H9 (cell line): Measurements from ENCODE around the gene IMPDH2. TPM values are rescaled to one million over a fixed set of nuclear protein-coding genes. Genes with fewer than 3 reads are reported as not detected.

Experiments
- DNase-seq: peaks from one replicate; pipeline ENCODE4 v3.0.0-alpha.2; 2017
- H2AFZ ChIP-seq: one replicate; pipeline ENCODE4 v1.6.1; 2013; ENCODE audit warnings: mild to moderate bottlenecking, low read length, control low read depth, moderate library complexity
- H2AK5ac ChIP-seq: 2 replicates; pipeline ENCODE4 v1.6.1; 2013; ENCODE audit warnings: low read length, control low read depth, mixed read lengths; ENCODE audit not compliant: insufficient read length
- H2BK120ac ChIP-seq: one replicate; pipeline ENCODE4 v1.6.1; 2013; ENCODE audit warnings: low read depth, mild to moderate bottlenecking, low read length, control low read depth, inconsistent platforms; ENCODE audit not compliant: poor library complexity, severe bottlenecking
- H2BK12ac ChIP-seq: 2 replicates; pipeline ENCODE4 v1.6.1; 2013; ENCODE audit warnings: low read length, control low read depth, mixed read lengths, low read depth; ENCODE audit not compliant: insufficient read length
- H2BK15ac ChIP-seq: 2 replicates; pipeline ENCODE4 v1.6.1; 2013; ENCODE audit warnings: low read depth, low read length, control low read depth
- H2BK20ac ChIP-seq: one replicate; pipeline ENCODE4 v1.6.1; 2013; ENCODE audit warnings: low read depth, mild to moderate bottlenecking, low read length, control low read depth, inconsistent platforms; ENCODE audit not compliant: poor library complexity, severe bottlenecking
- H2BK5ac ChIP-seq: 2 replicates; pipeline ENCODE4 v1.6.1; 2013; ENCODE audit warnings: low read length, control low read depth, mixed read lengths; ENCODE audit not compliant: insufficient read length
- H3K14ac ChIP-seq: 2 replicates; pipeline ENCODE4 v1.6.1; 2013; ENCODE audit warnings: low read length, control low read depth; ENCODE audit not compliant: insufficient read depth
- H3K18ac ChIP-seq: 2 replicates; pipeline ENCODE4 v1.6.1; 2013; ENCODE audit warnings: low read depth, mild to moderate bottlenecking, mixed read lengths, low read length, control low read depth; ENCODE audit not compliant: insufficient read length
- H3K23ac ChIP-seq: 2 replicates; pipeline ENCODE4 v1.6.1; 2013; ENCODE audit warnings: low read length, control low read depth, mixed read lengths, low read depth; ENCODE audit not compliant: insufficient read length
- H3K23me2 ChIP-seq: 2 replicates; pipeline ENCODE4 v1.6.1; 2013; ENCODE audit warnings: low read depth, mild to moderate bottlenecking, mixed read lengths, low read length, control low read depth; ENCODE audit not compliant: insufficient read length, poor library complexity, severe bottlenecking
- H3K27ac ChIP-seq: 2 replicates; pipeline ENCODE4 v1.5.1; 2013; ENCODE audit warnings: low read length, control low read depth, mixed read lengths, low read depth; ENCODE audit not compliant: insufficient read length
- H3K27me3 ChIP-seq: 2 replicates; pipeline ENCODE4 v1.6.1; 2013; ENCODE audit warnings: low read length, control low read depth, inconsistent platforms; ENCODE audit not compliant: insufficient read depth
- H3K4ac ChIP-seq: 2 replicates; pipeline ENCODE4 v1.6.1; 2013; ENCODE audit warnings: low read depth, mild to moderate bottlenecking, control low read depth, inconsistent platforms, low read length, moderate library complexity
- H3K4me1 ChIP-seq: 2 replicates; pipeline ENCODE4 v1.6.1; 2013; ENCODE audit warnings: low read length, control low read depth, inconsistent platforms; ENCODE audit not compliant: insufficient read depth
- H3K4me2 ChIP-seq: 2 replicates; pipeline ENCODE4 v1.6.1; 2013; ENCODE audit warnings: low read length, control low read depth, mixed read lengths; ENCODE audit not compliant: insufficient read length, insufficient read depth
- H3K56ac ChIP-seq: 2 replicates; pipeline ENCODE4 v1.6.1; 2013; ENCODE audit warnings: low read depth, mild to moderate bottlenecking, mixed read lengths, low read length, control low read depth; ENCODE audit not compliant: insufficient read length
- H3K79me1 ChIP-seq: 2 replicates; pipeline ENCODE4 v1.6.1; 2013; ENCODE audit warnings: low read depth, mild to moderate bottlenecking, moderate library complexity, low read length, control low read depth, inconsistent platforms; ENCODE audit not compliant: insufficient read depth, poor library complexity, severe bottlenecking
- H3K79me2 ChIP-seq: 2 replicates; pipeline ENCODE4 v1.6.1; 2013; ENCODE audit warnings: low read length, control low read depth, inconsistent platforms; ENCODE audit not compliant: insufficient read depth
- H3K9ac ChIP-seq: 2 replicates; pipeline ENCODE4 v1.6.1; 2013; ENCODE audit warnings: low read length, control low read depth, mixed read lengths; ENCODE audit not compliant: insufficient read length; ENCODE audit errors: extremely low read depth
- H3K9me3 ChIP-seq: one replicate; pipeline ENCODE4 v1.6.1; 2013; ENCODE audit warnings: low read depth, low read length, inconsistent platforms; ENCODE audit not compliant: control insufficient read depth
- H3T11ph ChIP-seq: one replicate; pipeline ENCODE4 v1.6.1; 2013; ENCODE audit warnings: mild to moderate bottlenecking, low read length, control low read depth, inconsistent platforms
- H4K20me1 ChIP-seq: one replicate; pipeline ENCODE4 v1.6.1; 2013; ENCODE audit not compliant: control insufficient read depth, insufficient read length, insufficient read depth
- H4K5ac ChIP-seq: 2 replicates; pipeline ENCODE4 v1.6.1; 2013; ENCODE audit warnings: low read depth, mild to moderate bottlenecking, mixed read lengths, low read length, control low read depth; ENCODE audit not compliant: insufficient read length
- H4K8ac ChIP-seq: replicated peaks from 2 replicates; pipeline ENCODE4 v1.6.1; 2013; ENCODE audit warnings: low read length, control low read depth, mixed read lengths, low read depth; ENCODE audit not compliant: insufficient read length
- H4K91ac ChIP-seq: 2 replicates; pipeline ENCODE4 v1.6.1; 2013; ENCODE audit warnings: low read depth, mild to moderate bottlenecking, moderate library complexity, mixed read lengths, low read length, control low read depth; ENCODE audit not compliant: insufficient read length
- H3K27ac Mint-ChIP-seq, 3 experiments: 2 replicates in 2 of 3; 3 replicates in 1 of 3; pipeline ENCODE4 v1.8.0; 2020 to 2021; ENCODE audit warnings: mixed read lengths in 3 of 3, mild to moderate bottlenecking in 1 of 3, moderate library complexity in 1 of 3
- H3K27me3 Mint-ChIP-seq: 2 replicates; pipeline ENCODE4 v1.8.0; 2021; ENCODE audit warnings: low read depth, mild to moderate bottlenecking, moderate library complexity, mixed read lengths
- H3K36me3 Mint-ChIP-seq, 3 experiments: 2 replicates in 2 of 3; 3 replicates in 1 of 3; pipeline ENCODE4 v1.8.0; 2020 to 2021; ENCODE audit warnings: low read depth in 3 of 3, mixed read lengths in 3 of 3; ENCODE audit not compliant: insufficient read depth in 1 of 3
- H3K4me1 Mint-ChIP-seq, 2 experiments: 2 replicates each; pipeline ENCODE4 v1.8.0; 2020; ENCODE audit warnings: mixed read lengths in 2 of 2
- H3K4me3 Mint-ChIP-seq, 2 experiments: 2 replicates in 1 of 2; 3 replicates in 1 of 2; pipeline ENCODE4 v1.8.0; 2020 to 2021; ENCODE audit warnings: mild to moderate bottlenecking in 2 of 2, mixed read lengths in 2 of 2, moderate library complexity in 1 of 2
- H3K9me3 Mint-ChIP-seq, 2 experiments: 2 replicates in 1 of 2; 3 replicates in 1 of 2; pipeline ENCODE4 v1.8.0; 2020; ENCODE audit warnings: mild to moderate bottlenecking in 2 of 2, mixed read lengths in 2 of 2, moderate library complexity in 1 of 2
- WGBS: extraction: QIAGEN DNeasy Blood & Tissue Kit; methylation state at CpG from one replicate; pipeline ENCODE4 v1.1.7; 2013; ENCODE audit warnings: missing lambda C conversion rate, low lambda C conversion rate, mixed read lengths; ENCODE audit not compliant: insufficient read length; ENCODE audit errors: extremely low coverage; 5-methylcytosine and 5-hydroxymethylcytosine counted together
- total RNA-seq: library from RNA; stranded (reverse); gene quantifications from 2 replicates; pipeline ENCODE4 v1.2.1, GENCODE V29; 2021
- TF ChIP-seq, protein P1 (sequence below): fragments of 200-600 bp; sonication (generic); conservative IDR thresholded peaks from 3 replicates; pipeline ENCODE4 v1.8.0; 2021; ENCODE audit warnings: antibody characterized with exemption, mild to moderate bottlenecking

The IMPDH2 gene
- total RNA-seq, 1 experiment from 2014 or later: 408 TPM

DNA sequence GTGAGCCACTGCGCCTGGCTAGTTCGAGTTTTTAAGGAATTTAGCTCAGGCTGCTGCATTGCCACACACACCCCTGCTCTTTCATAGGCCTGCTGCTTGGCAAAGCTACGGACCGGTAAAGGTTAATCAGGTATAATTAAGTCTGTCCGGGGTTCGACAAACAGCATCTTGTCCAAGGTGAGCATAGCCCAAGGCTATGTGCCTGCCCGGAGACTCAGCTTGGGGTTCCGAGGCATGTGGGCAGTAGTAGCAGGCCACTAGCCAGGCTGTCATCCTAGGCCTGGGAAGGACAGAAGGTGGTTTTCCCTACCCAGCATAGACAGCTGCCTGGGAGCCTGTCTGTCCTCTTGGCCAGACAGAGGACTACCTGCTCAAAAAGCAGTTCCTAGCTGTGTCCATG is 32.6 kb downstream of the IMPDH2 start:
- Histone ChIP-seq H3K9me3 (no peaks in the 10 kb centered on the region), H2AK5ac (no peak overlapping the region), H4K91ac (no peak overlapping the region), H3K14ac (no peak overlapping the region), H3K9ac (no peak overlapping the region), H3K4me2 (no peak overlapping the region), H2BK12ac (no peak overlapping the region), H3K27ac (no peak overlapping the region), H4K5ac (no peak overlapping the region), H3K18ac (no peak overlapping the region), H2AFZ (no peak overlapping the region), H3K4me1 (peaks cover under 1% of the 10 kb centered on the region; the same call in 1 of the 2 replicates), H3K27me3 (no peaks in the 10 kb centered on the region), H2BK20ac (no peak overlapping the region), H3K4ac (no peak overlapping the region), H3K79me1 (no peaks in the 10 kb centered on the region), H2BK5ac (no peak overlapping the region), H3K23ac (no peak overlapping the region), H2BK120ac (no peak overlapping the region), H4K8ac (no peak overlapping the region), H3K23me2 (no peaks in the 10 kb centered on the region), H3K79me2 (no peaks in the 10 kb centered on the region; the same call in 1 of the 2 replicates), H2BK15ac (no peak overlapping the region), H3K56ac (no peak overlapping the region), H4K20me1 (no peaks in the 10 kb centered on the region), H3T11ph (no peak overlapping the region)
- Mint-ChIP-seq H3K4me3 (no peak overlapping the region), H3K27ac (no peak overlapping the region), H3K9me3 (no peaks in the 10 kb centered on the region), H3K27me3 (no peaks in the 10 kb centered on the region), H3K36me3 (peaks cover 3 to 24% (median 14%) of the 10 kb centered on the region in 3 experiments; a peak in 5 of 7 replicates), H3K4me1 (peaks cover 28% of the 10 kb centered on the region in 2 experiments)
- WGBS: no CpG with 5 or more reads among the region's 8 CpGs
- no peak for DNase-seq
- TF ChIP-seq, protein P1, sequence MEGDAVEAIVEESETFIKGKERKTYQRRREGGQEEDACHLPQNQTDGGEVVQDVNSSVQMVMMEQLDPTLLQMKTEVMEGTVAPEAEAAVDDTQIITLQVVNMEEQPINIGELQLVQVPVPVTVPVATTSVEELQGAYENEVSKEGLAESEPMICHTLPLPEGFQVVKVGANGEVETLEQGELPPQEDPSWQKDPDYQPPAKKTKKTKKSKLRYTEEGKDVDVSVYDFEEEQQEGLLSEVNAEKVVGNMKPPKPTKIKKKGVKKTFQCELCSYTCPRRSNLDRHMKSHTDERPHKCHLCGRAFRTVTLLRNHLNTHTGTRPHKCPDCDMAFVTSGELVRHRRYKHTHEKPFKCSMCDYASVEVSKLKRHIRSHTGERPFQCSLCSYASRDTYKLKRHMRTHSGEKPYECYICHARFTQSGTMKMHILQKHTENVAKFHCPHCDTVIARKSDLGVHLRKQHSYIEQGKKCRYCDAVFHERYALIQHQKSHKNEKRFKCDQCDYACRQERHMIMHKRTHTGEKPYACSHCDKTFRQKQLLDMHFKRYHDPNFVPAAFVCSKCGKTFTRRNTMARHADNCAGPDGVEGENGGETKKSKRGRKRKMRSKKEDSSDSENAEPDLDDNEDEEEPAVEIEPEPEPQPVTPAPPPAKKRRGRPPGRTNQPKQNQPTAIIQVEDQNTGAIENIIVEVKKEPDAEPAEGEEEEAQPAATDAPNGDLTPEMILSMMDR: no peak
